HuH-7.5 (cell line): ENCODE measurements around the gene SLC6A3.

Experiments
- DNase-seq: peaks from one replicate; pipeline ENCODE4 v3.0.0; 2011; ENCODE audit warnings: low spot score

The SLC6A3 gene

DNA sequence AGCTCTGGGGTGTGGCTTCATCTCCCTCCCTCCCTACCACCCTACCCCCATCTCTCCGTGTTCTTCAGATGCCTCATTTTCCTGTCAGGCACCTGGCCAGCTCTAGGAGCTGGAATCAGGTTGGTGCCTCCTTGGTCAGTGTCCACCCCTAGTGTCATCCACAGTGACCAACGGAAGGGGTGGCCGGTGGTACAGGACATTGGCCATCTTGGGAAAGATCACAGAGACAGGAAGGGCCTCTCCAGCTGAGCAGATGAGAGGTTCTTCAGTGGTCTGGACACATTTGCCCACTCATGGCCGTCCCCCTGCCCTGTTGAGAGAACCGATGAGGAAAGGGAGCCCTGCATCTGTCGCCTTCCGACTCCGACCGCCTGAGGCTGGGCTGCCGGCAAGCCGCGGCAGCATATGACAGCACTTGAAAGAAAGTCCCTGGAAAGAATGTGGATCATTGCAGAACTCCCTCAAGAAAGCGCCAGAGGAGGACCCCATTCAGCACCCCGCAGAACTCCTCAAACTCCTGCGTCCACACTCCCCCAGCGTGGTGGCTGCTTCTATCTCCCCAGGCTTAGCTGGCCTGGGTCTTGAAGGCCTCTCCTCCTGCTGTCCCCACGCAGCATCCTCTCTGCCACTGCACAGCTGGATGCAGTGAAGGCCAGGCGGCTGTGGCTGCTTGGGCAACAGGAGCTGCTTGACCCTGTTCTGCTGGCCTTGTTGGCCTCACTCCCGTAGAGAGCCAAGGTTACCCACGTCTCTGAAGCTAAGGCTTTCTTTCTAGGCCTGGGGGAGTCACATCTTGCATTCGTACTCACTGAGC lies 98.4 kb downstream of the SLC6A3 start:
- no peak for DNase-seq

DNA sequence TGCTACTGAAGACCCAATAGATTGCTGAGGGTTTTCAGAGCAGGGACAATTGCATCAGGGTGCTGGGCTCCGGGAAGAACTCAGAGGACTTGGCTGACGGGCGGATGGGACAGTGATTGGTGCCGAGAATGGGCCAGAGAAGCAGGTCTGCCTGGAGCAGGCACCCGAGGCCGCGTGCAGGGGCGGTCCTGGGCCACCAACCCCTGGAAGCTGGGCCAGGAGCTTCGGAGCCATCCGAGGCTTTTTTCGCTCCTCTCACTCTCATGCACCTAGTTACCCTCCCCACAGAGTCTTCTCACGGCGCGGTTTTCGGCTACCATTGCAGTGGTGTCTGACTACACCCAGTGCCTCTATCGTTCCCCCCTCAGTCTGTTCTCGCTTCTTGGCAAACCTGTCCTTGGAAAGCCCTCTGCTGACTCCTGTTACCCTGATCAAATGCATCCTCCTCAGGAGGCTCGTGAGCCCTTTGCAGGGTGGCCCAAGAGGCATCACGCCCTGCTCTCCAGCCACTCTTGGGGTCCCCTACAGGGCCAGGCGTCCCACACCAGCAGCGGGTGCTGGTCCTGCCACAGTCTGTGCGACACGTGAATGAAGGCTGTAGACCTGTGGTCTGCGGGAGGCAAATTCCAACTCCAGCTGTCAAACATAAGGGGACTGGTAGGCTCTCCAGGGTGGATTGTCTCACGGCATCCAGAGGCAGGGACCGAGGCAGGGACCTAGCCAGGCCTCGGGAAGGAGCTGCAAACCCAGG lies 99.2 kb downstream of the SLC6A3 start:
- DNase-seq, result no peak

DNA sequence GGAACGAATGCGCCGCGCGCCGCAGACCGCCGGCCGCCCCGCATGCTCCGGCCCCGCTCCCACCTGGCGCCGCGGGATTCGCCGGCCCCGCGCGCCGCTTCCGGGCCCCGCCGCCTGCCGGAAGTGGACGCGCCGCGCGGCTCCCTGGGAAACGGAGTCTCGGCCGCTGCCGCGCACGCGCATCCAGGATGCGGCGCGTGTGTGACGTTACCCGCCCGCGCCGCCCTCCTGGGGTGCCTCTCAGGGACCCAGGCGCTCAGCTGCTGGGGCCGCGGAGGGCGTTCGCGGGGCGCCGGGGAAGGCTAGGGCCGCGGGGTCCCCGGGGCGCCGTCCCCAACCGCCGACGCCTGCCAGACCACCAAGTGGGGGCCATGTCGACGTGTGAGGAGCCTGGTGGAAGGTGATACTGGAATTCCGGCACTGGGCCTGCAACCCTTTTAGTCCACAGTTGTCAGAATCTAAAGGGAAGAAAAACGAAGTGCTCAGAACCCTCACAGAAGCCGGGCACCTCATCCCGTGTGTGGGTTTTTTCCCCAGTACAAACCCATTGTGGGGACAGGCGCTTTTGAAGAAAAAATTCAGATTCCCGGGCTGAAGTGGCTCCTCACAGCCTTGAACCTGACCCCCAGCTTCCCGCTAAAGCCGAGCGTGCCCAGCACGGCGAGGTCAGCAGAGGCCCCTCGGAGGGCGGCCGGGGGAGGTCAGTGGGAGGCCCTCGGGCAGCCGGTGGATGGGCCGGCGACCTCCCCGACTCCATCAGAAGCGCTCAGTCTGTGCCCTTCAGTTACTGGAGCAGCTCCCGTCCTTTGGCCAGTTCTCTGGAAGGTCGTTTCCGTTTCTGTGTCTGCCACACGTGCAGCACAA lies 100.0 kb downstream of the SLC6A3 start, which contains the start of gene CLPTM1L:
Gene CLPTM1L (minus strand): TSS at position 125 of the 864 bp plus-strand sequence. CDS start 258 bp downstream, outside the sequence.
- peak; percentile 96 for DNase-seq

DNA sequence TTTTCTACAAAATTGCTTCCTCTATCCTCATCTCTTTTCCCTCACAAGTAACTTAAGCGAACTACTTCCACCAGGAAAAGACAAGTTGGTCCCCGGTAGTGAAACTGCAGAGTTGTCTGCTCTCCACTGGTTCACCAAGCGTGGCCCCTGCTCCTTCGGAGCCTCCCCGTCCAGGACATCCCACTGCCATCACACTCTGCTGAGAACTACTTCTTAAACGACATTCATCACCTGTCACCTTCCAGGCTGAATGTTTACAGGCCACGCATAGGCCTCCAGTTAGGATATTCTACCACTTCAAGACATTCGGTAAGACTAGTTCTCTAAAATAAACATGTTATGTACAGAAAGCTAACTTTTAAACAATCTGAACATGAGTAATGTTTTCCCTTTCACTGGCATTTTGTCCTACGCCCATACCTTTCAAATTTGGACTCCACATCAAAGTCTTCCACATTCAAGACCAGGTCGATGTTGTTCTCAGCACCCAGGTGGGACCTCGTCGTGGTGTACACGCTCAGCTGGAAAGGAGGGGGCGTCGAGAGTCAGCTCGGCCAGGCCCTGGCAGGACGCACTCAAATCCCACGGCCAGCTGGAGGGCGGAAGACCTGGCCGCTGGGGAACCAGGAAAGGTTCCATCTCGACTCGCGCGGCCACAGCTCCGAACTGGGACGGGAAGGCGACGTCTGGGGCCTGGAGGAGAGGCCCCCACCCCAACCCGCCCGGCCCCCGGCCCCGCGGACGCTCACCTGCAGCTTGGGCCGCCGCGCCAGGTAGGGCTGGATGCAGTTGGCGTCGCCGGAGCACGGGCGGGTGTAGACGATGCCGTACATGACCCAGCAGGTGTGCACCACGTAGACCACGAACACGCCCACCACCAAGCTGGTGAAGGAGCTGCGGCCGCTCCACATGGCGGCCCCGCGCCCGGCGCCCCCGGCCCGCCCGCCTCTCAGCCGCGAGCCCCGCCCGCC lies 101.0 kb downstream of the SLC6A3 start:
- peak; percentile 47 for DNase-seq

DNA sequence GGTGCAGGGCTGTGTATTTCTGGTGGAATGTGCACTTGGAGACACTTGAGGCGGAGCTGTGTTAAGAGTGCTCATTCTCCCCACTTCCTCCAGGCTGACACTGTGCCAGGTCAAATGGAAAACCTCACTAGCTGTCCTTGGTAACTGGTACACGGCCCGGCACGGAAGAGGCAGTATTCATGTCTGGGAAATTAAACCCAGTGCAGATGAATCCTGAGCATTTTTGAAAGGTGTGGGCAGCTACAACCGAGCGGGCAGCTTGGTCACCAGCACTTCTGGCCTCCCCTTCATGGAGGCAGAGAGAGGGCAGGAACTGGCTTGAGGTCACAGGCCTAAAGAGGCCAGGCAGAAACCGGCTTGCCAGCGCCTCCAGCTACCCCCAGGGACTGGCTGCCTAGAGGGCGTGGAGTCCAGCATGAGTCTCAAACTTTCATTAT lies 101.9 kb downstream of the SLC6A3 start:
- no peak for DNase-seq
